Loucy (cell line): ENCODE results near the gene ST6GALNAC4.

Experiments
- CTCF ChIP-seq: fragments of 200-600 bp; sonication (generic); conservative IDR thresholded peaks from 2 replicates; pipeline ENCODE4 v1.5.1; 2014; ENCODE audit warnings: mild to moderate bottlenecking, antibody characterized with exemption, low read length
- EZH2phosphoT487 ChIP-seq: fragments of 200-600 bp; IDR thresholded peaks from 2 replicates; pipeline ENCODE4 v1.6.1; 2018; ENCODE audit warnings: antibody characterized with exemption, mild to moderate bottlenecking, moderate library complexity, borderline replicate concordance

GRCh38 chr9:127924736-127925444, 8.0 kb upstream of the ST6GALNAC4 start:
- TF ChIP-seq CTCF (no peak), EZH2phosphoT487 (no peak)
